A673 (cell line): ENCODE measurements around the gene MYOF.

Experiments used
- EZH2 ChIP-seq: fragments of 200-600 bp; sonication (generic); IDR thresholded peaks from 2 replicates; pipeline ENCODE4 v1.6.1; 2017; ENCODE audit warnings: borderline replicate concordance, low read depth, mild to moderate bottlenecking, mixed read lengths, antibody characterized with exemption, low read length; ENCODE audit not compliant: poor library complexity, severe bottlenecking
- TF ChIP-seq, protein P1 (sequence below): fragments of 300-800, 200-600 bp; sonication (generic); conservative IDR thresholded peaks from 2 replicates; pipeline ENCODE4 v1.5.1; 2017; ENCODE audit warnings: low read depth, mild to moderate bottlenecking, antibody characterized with exemption, low read length, moderate library complexity, mixed read lengths

DNA sequence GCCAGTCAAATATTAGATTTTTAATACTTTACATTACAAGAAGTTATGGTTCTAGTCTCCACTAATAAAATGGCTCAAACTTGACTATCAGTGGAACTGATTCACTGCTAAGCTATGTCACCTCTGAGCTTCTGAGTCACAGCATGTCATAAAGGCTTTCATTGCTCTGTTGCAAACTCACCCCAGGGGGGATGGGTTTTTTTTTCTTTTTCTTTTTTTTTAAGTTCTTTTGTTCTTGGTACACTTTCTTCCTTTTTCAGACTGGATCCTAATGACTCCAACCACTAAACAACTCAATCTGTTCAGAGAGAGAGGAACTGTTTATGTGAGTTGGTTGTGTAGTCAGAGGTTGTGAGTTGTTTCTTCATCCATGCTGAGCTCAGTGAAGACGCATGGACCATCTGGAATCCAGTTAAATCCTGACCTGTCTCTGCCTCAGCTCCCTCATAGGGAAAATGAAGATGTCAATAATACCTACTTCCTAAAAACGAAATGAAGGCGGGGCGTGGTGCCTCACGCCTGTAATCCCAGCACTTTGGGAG, 11.0 kb downstream of the MYOF start:
- TF ChIP-seq, protein P1, sequence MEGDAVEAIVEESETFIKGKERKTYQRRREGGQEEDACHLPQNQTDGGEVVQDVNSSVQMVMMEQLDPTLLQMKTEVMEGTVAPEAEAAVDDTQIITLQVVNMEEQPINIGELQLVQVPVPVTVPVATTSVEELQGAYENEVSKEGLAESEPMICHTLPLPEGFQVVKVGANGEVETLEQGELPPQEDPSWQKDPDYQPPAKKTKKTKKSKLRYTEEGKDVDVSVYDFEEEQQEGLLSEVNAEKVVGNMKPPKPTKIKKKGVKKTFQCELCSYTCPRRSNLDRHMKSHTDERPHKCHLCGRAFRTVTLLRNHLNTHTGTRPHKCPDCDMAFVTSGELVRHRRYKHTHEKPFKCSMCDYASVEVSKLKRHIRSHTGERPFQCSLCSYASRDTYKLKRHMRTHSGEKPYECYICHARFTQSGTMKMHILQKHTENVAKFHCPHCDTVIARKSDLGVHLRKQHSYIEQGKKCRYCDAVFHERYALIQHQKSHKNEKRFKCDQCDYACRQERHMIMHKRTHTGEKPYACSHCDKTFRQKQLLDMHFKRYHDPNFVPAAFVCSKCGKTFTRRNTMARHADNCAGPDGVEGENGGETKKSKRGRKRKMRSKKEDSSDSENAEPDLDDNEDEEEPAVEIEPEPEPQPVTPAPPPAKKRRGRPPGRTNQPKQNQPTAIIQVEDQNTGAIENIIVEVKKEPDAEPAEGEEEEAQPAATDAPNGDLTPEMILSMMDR: no peak
- TF ChIP-seq EZH2: no peak
